Lower leg skin (tissue), 4 donors: ENCODE measurements around the gene UGT1A5. TPM values are rescaled to one million over a fixed set of nuclear protein-coding genes. Genes with fewer than 3 reads are reported as not detected.

Experiments
- DNase-seq, 2 donors: peaks; one replicate each; pipeline ENCODE4 v3.0.0-alpha.2; 2019; ENCODE audit warnings: low spot score in 2 of 2
- H3K4me3 ChIP-seq: fragments of 200-600 bp; sonication (generic); 2 replicates; pipeline ENCODE4 v1.5.1; 2017; ENCODE audit warnings: mild to moderate bottlenecking, low read depth; ENCODE audit not compliant: poor library complexity, severe bottlenecking
- CTCF ChIP-seq, 3 donors: fragments of 450-650 bp; IDR thresholded peaks; one replicate each; pipeline ENCODE4 v1.5.1; 2016; ENCODE audit warnings: antibody characterized with exemption in 3 of 3, mild to moderate bottlenecking in 3 of 3, moderate library complexity in 2 of 3
- POLR2A ChIP-seq, 2 donors: fragments of 450-650 bp; IDR thresholded peaks; one replicate each; pipeline ENCODE4 v1.6.1; 2016 to 2017; ENCODE audit warnings: antibody characterized with exemption in 2 of 2, mild to moderate bottlenecking in 1 of 2, moderate library complexity in 1 of 2
- WGBS, 2 donors: methylation state at CpG; one replicate each; pipeline ENCODE4 v1.1.5; 2018; 5-methylcytosine and 5-hydroxymethylcytosine counted together
- intact Hi-C: fragments of 100-400 bp; cut with DNase I; formaldehyde crosslinking; loops from one replicate; pipeline ENCODE4 v1.15.0; 2023; ENCODE audit warnings: low total_unique reads
- total RNA-seq, 4 donors: library from RNA; depleted of rRNA; stranded (reverse); fragments of >200 nt; gene quantifications; one replicate each; pipeline ENCODE4 v1.1.0, GENCODE V29; 2016

Gene UGT1A5
- total RNA-seq, 4 donors from 2014 or later: 0.32 to 1.7 (median 0.80) TPM; not detected in 1

- peak in 1 of 2 donors; percentile 45 for DNase-seq
- 17 to 71% methylated on average over 1 of the region's 1 CpG for WGBS, 2 donors
- TF ChIP-seq CTCF (IDR thresholded peaks at IDR 0.05) (no peak), POLR2A (IDR thresholded peaks at IDR 0.05) (no peak)
- H3K4me3 ChIP-seq: no peak overlapping the region
- intact Hi-C loops: no loop called here
Measured at GRCh38 chr2:233706720-233707119, 6.0 kb upstream of the UGT1A5 start.

- no peak for DNase-seq
- WGBS, 2 donors: 62 to 63% methylated on average over 10 of the region's 10 CpGs
Measured at GRCh38 chr2:233707940-233708644, 4.6 kb upstream of the UGT1A5 start.

GRCh38 chr2:233708942-233709341 is 3.8 kb upstream of the UGT1A5 start:
- intact Hi-C loops: no loop called here
- peak in 1 of 2 donors; percentile 34 for DNase-seq
- TF ChIP-seq CTCF (IDR thresholded peaks at IDR 0.05) (no peak), POLR2A (IDR thresholded peaks at IDR 0.05) (no peak)
- 79 to 90% methylated on average over 5 of the region's 5 CpGs for WGBS, 2 donors
- no peak overlapping the region for H3K4me3 ChIP-seq

More at GRCh38 chr2:233707940-233708644, 4.6 kb upstream of the UGT1A5 start:
- intact Hi-C loops: no loop called here
- no peak for TF ChIP-seq POLR2A (IDR thresholded peaks at IDR 0.05)
- no peak for TF ChIP-seq CTCF (IDR thresholded peaks at IDR 0.05)
- no peak overlapping the region for H3K4me3 ChIP-seq

GRCh38 chr2:233711312-233712008 is 1.2 kb upstream of the UGT1A5 start:
- intact Hi-C loops: loop anchor here (5.0 kb wide), 1 partner anchor 229 kb away; no protein-coding TSS in a partner anchor
- no peak overlapping the region for H3K4me3 ChIP-seq
- WGBS, 2 donors: 37 to 38% methylated on average over 11 of the region's 11 CpGs
- peak; percentile 73 to 92 for DNase-seq
- TF ChIP-seq CTCF (IDR thresholded peaks at IDR 0.05) (no peak), POLR2A (IDR thresholded peaks at IDR 0.05) (no peak)

GRCh38 chr2:233713262-233713615 is 532 bp downstream of the UGT1A5 start:
- no peak for DNase-seq
- 65 to 71% methylated on average over 7 of the region's 7 CpGs for WGBS, 2 donors
- no peak overlapping the region for H3K4me3 ChIP-seq
- TF ChIP-seq CTCF (IDR thresholded peaks at IDR 0.05) (no peak), POLR2A (IDR thresholded peaks at IDR 0.05) (no peak)
- intact Hi-C loops: loop anchor here (5.0 kb wide), 1 partner anchor 231 kb away; no protein-coding TSS in a partner anchor
